Retina (tissue), 1 donor: ENCODE data around the gene SKI.
"Not testable (repeated sequence)": the region's sequence is repeated elsewhere in the genome, so short reads cannot be mapped to it uniquely, and the experiment has no call there.

ENCODE experiments used
- DNase-seq: peaks from one replicate; pipeline ENCODE4 v3.0.0-alpha.2; 2016

The SKI gene

GRCh38 chr1:2313651-2314261 lies 85.6 kb downstream of the SKI start:
- no peak for DNase-seq

GRCh38 chr1:2314273-2314802 lies 86.2 kb downstream of the SKI start:
- DNase-seq = peak; percentile 79

GRCh38 chr1:2314803-2315673 lies 86.9 kb downstream of the SKI start:
- DNase-seq = no peak

GRCh38 chr1:2315674-2316450 lies 87.7 kb downstream of the SKI start:
- DNase-seq = no peak

- no peak for DNase-seq
Measured at GRCh38 chr1:2316451-2316961, 88.4 kb downstream of the SKI start.

GRCh38 chr1:2317230-2318065 lies 89.3 kb downstream of the SKI start:
- no peak for DNase-seq

- peak; percentile 67 for DNase-seq
Measured at GRCh38 chr1:2318314-2319278, 90.5 kb downstream of the SKI start.

- peak; percentile 69 for DNase-seq
Measured at GRCh38 chr1:2319291-2319690, 91.2 kb downstream of the SKI start.

GRCh38 chr1:2320006-2320405 lies 91.9 kb downstream of the SKI start:
- DNase-seq = no peak

- DNase-seq = no peak
Measured at GRCh38 chr1:2320760-2321667, 92.9 kb downstream of the SKI start.

- DNase-seq = peak; percentile 88
Measured at GRCh38 chr1:2322065-2322571, 94.0 kb downstream of the SKI start.

GRCh38 chr1:2322581-2323211 lies 94.6 kb downstream of the SKI start:
- DNase-seq = no peak

GRCh38 chr1:2323451-2323974 lies 95.4 kb downstream of the SKI start:
- DNase-seq = no peak

GRCh38 chr1:2324553-2325366 lies 96.6 kb downstream of the SKI start:
- no peak for DNase-seq

- no peak for DNase-seq
Measured at GRCh38 chr1:2326524-2326923, 98.4 kb downstream of the SKI start.

- not testable (repeated sequence) for DNase-seq
Measured at GRCh38 chr1:2327162-2327561, 99.0 kb downstream of the SKI start.

GRCh38 chr1:2327841-2328240 lies 99.7 kb downstream of the SKI start:
- no peak for DNase-seq
